Prostate gland (tissue), 2 donors: ENCODE data around the gene CTIF.

Experiments
- POLR2A ChIP-seq: fragments of 450-650 bp; IDR thresholded peaks from one replicate; pipeline ENCODE4 v1.6.1; 2016; ENCODE audit warnings: antibody characterized with exemption, mild to moderate bottlenecking
- POLR2AphosphoS5 ChIP-seq: sonication (generic); formaldehyde crosslinking; IDR thresholded peaks from one replicate; pipeline ENCODE4 v1.6.1; 2017; ENCODE audit warnings: antibody characterized with exemption
- TF ChIP-seq, protein P1 (sequence below), 4 experiments: fragments of 200-600 bp in 2 of 4; fragments of 450-650 bp in 2 of 4; sonication (generic) in 2 of 4; IDR thresholded peaks; 1 replicate in 3 of 4; 2 replicates in 1 of 4; pipeline ENCODE4 v1.5.1; 2016 to 2019; ENCODE audit warnings: antibody characterized with exemption in 4 of 4, mild to moderate bottlenecking in 2 of 4, moderate library complexity in 2 of 4

DNA sequence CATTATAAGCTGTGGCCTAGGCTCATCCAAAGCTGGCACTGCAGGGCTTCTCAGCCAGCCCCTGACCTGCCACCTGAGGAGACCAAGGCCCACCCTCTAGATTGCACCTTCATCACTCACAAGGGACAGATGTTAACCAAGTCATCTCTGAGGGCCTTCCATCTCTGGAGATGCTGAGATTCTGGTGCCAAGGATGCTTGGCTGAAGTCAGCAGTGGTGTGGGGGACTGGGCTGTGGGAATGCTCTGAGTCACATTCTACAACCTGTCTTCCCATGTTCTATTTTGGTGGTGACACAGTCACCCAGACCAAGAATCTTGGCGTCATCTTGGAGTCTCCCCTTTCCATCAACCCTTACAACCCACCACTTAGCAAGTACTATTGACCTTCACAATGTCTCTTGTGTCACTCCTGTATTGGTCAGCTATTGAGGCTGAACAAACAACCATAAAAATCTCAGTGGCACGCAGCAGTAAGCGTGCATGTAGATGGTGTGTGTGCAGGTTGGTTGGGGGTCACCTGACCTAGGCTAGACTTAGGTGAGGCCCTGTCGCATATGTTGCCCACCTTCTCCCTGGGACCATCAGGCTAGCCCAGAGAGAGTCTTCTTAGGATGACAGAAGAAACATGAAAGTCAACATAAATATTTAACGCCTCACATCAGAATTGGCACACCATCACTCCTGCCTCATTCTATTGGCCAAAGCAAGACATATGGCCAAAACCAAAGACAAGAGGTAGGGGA, 276.9 kb downstream of the CTIF start:
- TF ChIP-seq, protein P1, sequence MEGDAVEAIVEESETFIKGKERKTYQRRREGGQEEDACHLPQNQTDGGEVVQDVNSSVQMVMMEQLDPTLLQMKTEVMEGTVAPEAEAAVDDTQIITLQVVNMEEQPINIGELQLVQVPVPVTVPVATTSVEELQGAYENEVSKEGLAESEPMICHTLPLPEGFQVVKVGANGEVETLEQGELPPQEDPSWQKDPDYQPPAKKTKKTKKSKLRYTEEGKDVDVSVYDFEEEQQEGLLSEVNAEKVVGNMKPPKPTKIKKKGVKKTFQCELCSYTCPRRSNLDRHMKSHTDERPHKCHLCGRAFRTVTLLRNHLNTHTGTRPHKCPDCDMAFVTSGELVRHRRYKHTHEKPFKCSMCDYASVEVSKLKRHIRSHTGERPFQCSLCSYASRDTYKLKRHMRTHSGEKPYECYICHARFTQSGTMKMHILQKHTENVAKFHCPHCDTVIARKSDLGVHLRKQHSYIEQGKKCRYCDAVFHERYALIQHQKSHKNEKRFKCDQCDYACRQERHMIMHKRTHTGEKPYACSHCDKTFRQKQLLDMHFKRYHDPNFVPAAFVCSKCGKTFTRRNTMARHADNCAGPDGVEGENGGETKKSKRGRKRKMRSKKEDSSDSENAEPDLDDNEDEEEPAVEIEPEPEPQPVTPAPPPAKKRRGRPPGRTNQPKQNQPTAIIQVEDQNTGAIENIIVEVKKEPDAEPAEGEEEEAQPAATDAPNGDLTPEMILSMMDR (IDR thresholded peaks at IDR 0.05) = no peak
- TF ChIP-seq POLR2A (no peak), POLR2AphosphoS5 (no peak)
